ENCODE data around the gene CHGA.

The CHGA gene

GRCh38 chr14:92978229-92979021, 55.5 kb downstream of the CHGA start:
- no peak overlapping the region for H3K27ac ChIP-seq

GRCh38 chr14:92980866-92981265, 57.9 kb downstream of the CHGA start:
- no peak for TF ChIP-seq CTCF (IDR thresholded peaks at IDR 0.05; ENCODE audit: low read depth, low read length, missing control alignments)
- Histone ChIP-seq H3K4me3 (ENCODE audit: low read depth, low read length) (no peak overlapping the region), H3K36me3 (replicated peaks) (no peaks in the 10 kb centered on the region), H3K27me3 (replicated peaks) (no peaks in the 10 kb centered on the region), H3K27ac (no peak overlapping the region)
- DNase-seq = no peak
- in situ Hi-C loops (cut with HindIII; ENCODE audit: low pct_ligation_motif_present, low sequenced_read_pairs) = no loop called here

More at GRCh38 chr14:92978229-92979021, 55.5 kb downstream of the CHGA start:
- Histone ChIP-seq H3K36me3 (replicated peaks) (no peaks in the 10 kb centered on the region), H3K27me3 (replicated peaks) (no peaks in the 10 kb centered on the region), H3K4me3 (ENCODE audit: low read depth, low read length) (no peak overlapping the region)
- DNase-seq = no peak
- in situ Hi-C loops (cut with HindIII; ENCODE audit: low pct_ligation_motif_present, low sequenced_read_pairs) = no loop called here
- no peak for TF ChIP-seq CTCF (IDR thresholded peaks at IDR 0.05; ENCODE audit: low read depth, low read length, missing control alignments)

GRCh38 chr14:92981726-92982125, 58.8 kb downstream of the CHGA start:
- no peak for TF ChIP-seq CTCF (IDR thresholded peaks at IDR 0.05; ENCODE audit: low read depth, low read length, missing control alignments)
- in situ Hi-C loops (cut with HindIII; ENCODE audit: low pct_ligation_motif_present, low sequenced_read_pairs) = no loop called here
- no peak for DNase-seq
- Histone ChIP-seq H3K27ac (no peak overlapping the region), H3K36me3 (replicated peaks) (no peaks in the 10 kb centered on the region), H3K4me3 (ENCODE audit: low read depth, low read length) (no peak overlapping the region), H3K27me3 (replicated peaks) (no peaks in the 10 kb centered on the region)

GRCh38 chr14:92982956-92983355, 60.0 kb downstream of the CHGA start:
- no peak overlapping the region for H3K27ac ChIP-seq

GRCh38 chr14:92984082-92984788, 61.3 kb downstream of the CHGA start:
- no peaks in the 10 kb centered on the region for H3K27me3 ChIP-seq (replicated peaks)
- no peak for TF ChIP-seq CTCF (IDR thresholded peaks at IDR 0.05; ENCODE audit: low read depth, low read length, missing control alignments)
- no peak overlapping the region for H3K4me3 ChIP-seq (ENCODE audit: low read depth, low read length)
- DNase-seq = no peak
- in situ Hi-C loops (cut with HindIII; ENCODE audit: low pct_ligation_motif_present, low sequenced_read_pairs) = no loop called here
- H3K27ac ChIP-seq = no peak overlapping the region
- no peaks in the 10 kb centered on the region for H3K36me3 ChIP-seq (replicated peaks)

More at GRCh38 chr14:92982956-92983355, 60.0 kb downstream of the CHGA start:
- in situ Hi-C loops (cut with HindIII; ENCODE audit: low pct_ligation_motif_present, low sequenced_read_pairs) = no loop called here
- TF ChIP-seq CTCF (IDR thresholded peaks at IDR 0.05; ENCODE audit: low read depth, low read length, missing control alignments) = no peak
- Histone ChIP-seq H3K36me3 (replicated peaks) (no peaks in the 10 kb centered on the region), H3K4me3 (ENCODE audit: low read depth, low read length) (no peak overlapping the region), H3K27me3 (replicated peaks) (no peaks in the 10 kb centered on the region)
- DNase-seq = no peak

All from brain microvascular endothelial cell (primary cell).